Measurements from ENCODE around the gene RIMS4.

GRCh38 chr20:44703183-44703925, 107.0 kb downstream of the RIMS4 start:
- TF ChIP-seq CTCF (IDR thresholded peaks at IDR 0.05) = no peak
- no peak for TF ChIP-seq POLR2A (IDR thresholded peaks at IDR 0.05)

Measured in testis (tissue), 2 donors.